Measurements from ENCODE around the gene JAG1.

The JAG1 gene

DNA sequence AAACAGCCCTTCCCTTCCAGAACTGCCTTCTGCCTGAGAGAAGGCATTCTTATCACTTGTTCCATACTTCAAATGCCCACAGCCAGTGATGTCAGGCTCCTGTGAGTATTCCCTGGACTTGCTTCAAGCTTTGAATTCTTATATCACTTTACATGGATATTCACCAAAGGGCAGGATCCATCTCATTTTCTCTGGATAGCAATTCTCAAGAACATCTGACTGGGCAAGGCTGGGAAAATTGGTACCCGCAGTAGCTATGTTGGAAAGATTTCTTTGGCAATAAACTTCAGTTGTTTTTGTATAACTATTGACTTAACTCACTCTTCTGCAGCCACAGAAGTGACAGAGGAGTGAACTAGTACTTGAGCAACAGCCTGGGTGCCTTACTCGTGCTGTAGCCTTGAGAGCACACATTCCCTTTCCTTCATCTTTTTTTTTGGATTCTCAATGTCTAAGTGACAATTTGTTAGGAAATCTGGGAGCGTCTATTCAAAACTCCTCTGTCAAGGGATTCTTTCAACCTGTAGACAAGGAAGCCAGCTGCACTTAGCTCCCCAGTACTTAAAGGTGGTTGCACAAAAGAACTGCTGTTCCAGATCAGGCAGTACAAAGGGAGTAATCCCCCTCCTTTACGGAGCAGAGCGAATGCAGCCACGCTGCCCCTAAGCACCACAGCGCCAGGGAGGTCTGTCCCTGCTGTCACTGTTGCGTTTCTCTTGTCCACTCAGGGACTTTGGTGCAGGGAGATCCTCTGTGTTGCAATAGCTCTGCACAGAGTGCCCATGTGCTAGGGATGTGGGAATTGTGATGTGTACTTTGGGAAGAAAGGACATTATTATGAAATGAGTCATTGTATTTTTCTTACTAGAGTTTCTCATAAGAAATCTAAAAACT is 69.6 kb downstream of the JAG1 start:
- TF ChIP-seq, protein P1, sequence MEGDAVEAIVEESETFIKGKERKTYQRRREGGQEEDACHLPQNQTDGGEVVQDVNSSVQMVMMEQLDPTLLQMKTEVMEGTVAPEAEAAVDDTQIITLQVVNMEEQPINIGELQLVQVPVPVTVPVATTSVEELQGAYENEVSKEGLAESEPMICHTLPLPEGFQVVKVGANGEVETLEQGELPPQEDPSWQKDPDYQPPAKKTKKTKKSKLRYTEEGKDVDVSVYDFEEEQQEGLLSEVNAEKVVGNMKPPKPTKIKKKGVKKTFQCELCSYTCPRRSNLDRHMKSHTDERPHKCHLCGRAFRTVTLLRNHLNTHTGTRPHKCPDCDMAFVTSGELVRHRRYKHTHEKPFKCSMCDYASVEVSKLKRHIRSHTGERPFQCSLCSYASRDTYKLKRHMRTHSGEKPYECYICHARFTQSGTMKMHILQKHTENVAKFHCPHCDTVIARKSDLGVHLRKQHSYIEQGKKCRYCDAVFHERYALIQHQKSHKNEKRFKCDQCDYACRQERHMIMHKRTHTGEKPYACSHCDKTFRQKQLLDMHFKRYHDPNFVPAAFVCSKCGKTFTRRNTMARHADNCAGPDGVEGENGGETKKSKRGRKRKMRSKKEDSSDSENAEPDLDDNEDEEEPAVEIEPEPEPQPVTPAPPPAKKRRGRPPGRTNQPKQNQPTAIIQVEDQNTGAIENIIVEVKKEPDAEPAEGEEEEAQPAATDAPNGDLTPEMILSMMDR (conservative IDR thresholded peaks at IDR 0.05; ENCODE audit: low read depth, low read length): no peak
- DNase-seq (ENCODE audit: low read depth): peak; percentile 73
- H3K4me3 ChIP-seq (ENCODE audit: low read length): no peak overlapping the region

DNA sequence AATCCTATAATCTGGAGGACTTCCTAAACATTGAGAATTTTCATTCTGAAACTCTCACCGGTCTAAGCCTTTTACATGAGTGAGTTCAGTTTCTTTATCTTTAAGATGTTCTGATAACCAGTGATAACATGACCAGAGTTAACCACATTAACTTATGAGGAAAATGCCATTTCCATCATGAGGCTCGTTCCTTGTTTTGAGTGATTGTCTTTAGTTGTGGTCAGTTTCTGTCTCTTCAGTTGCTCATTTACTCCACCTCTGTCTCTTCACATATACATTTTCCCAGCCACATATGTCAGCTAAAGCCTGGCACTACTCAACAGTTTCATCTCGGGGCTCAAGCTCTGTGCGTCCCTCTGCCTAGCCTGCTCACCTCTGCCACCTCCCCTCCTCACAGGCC is 70.4 kb downstream of the JAG1 start:
- no peak for DNase-seq (ENCODE audit: low read depth)
- no peak overlapping the region for H3K4me3 ChIP-seq (ENCODE audit: low read length)
- TF ChIP-seq, protein P1 (conservative IDR thresholded peaks at IDR 0.05; ENCODE audit: low read depth, low read length): no peak

DNA sequence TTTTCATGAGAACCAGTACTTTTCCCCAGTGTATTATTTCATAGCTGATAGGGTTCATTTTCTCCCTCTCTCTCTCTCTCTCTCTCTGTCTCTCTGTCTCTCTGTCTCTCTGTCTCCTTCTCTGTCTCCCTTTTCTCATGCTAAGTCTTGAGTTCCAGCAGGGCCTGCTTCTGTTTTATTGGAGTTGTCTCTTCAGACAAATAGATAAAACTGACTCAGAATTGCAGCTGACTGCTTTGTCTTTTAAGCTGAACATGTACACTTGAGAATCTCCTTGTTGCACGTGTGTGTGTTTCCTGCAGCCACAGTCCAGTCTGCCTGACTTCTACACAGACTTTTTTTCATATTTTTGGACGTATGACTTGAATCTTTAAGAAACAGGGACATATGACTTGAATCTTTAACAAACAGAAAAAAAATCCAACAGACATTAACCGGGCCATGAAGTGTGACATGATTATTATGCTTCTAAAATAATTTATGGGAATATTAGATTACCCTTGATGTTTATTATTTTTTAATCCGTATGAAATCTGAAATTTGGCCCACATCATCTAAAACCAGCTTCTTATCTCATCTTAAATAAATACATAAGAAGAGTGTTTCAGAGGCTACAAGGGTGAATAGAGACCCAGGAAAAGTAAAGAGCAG is 71.5 kb downstream of the JAG1 start:
- TF ChIP-seq, protein P1 (conservative IDR thresholded peaks at IDR 0.05; ENCODE audit: low read depth, low read length): no peak
- DNase-seq (ENCODE audit: low read depth): no peak
- H3K4me3 ChIP-seq (ENCODE audit: low read length): no peak overlapping the region

DNA sequence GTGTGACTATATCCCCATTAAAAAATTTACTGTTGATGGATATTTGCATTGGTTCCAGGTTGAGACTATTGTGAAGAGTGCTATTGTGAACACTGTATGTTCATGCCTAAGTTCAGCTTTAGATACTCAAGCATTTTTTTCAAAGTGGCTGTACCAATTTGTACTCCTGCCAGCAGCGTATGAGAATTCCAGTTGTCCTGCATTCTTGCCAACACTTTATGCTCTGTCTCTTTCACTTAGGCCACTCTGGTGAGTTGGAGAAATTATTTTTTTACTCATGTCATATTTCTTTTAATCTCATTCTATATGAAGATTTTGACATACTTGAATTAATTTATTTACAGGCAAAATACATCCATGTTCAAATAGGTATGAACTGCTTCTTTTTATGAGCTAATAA is 76.2 kb downstream of the JAG1 start:
- H3K4me3 ChIP-seq (ENCODE audit: low read length): no peak overlapping the region
- no peak for DNase-seq (ENCODE audit: low read depth)
- TF ChIP-seq, protein P1 (conservative IDR thresholded peaks at IDR 0.05; ENCODE audit: low read depth, low read length): no peak

DNA sequence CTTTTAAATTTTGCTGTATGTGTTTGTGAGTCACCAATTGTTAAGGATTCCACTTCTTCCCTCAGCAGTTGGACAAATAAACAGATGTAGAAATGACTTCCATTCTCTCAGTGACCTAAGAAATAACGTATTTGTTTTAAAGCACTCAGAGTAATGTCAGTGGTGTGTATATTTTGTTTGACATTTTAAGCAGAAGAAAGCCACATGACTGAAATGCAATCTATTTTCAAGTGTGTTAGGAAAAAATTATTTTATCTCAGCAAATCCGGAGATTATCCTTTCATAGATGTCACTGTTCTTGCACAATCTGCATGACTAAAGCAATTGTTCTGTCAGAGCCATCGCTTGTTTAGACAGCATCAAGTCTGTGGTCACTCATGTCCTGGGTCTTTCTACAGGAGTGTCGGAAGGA is 77.1 kb downstream of the JAG1 start:
- TF ChIP-seq, protein P1 (conservative IDR thresholded peaks at IDR 0.05; ENCODE audit: low read depth, low read length): no peak
- DNase-seq (ENCODE audit: low read depth): no peak
- H3K4me3 ChIP-seq (ENCODE audit: low read length): no peak overlapping the region

DNA sequence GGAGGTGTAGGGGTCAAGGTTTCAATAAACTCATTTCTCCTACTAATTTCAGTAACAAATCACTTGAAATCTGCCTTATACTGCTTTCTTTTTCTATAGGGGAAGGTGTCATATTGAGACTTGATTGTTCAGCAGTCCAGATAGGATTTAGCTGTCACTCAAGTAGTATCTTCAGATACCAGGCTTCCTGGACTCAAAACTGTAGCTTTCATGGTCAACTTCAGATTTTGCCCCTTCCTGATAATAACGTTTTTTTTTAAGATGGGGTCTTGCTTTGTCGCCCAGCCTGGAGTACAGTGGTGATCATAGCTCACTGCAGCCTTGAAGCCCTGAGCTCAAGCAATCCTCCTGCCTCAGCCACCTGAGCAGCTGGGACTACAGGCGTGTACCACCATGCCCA is 77.8 kb downstream of the JAG1 start:
- no peak overlapping the region for H3K4me3 ChIP-seq (ENCODE audit: low read length)
- TF ChIP-seq, protein P1 (conservative IDR thresholded peaks at IDR 0.05; ENCODE audit: low read depth, low read length): no peak
- no peak for DNase-seq (ENCODE audit: low read depth)

Measured in retinal pigment epithelial cell (primary cell).